Glomerular visceral epithelial cell (primary cell): ENCODE results near the gene TKT.

ENCODE experiments used
- DNase-seq: peaks from one replicate; pipeline ENCODE4 v3.0.0-alpha.2; 2016; ENCODE audit errors: extremely low spot score

Gene TKT

DNA sequence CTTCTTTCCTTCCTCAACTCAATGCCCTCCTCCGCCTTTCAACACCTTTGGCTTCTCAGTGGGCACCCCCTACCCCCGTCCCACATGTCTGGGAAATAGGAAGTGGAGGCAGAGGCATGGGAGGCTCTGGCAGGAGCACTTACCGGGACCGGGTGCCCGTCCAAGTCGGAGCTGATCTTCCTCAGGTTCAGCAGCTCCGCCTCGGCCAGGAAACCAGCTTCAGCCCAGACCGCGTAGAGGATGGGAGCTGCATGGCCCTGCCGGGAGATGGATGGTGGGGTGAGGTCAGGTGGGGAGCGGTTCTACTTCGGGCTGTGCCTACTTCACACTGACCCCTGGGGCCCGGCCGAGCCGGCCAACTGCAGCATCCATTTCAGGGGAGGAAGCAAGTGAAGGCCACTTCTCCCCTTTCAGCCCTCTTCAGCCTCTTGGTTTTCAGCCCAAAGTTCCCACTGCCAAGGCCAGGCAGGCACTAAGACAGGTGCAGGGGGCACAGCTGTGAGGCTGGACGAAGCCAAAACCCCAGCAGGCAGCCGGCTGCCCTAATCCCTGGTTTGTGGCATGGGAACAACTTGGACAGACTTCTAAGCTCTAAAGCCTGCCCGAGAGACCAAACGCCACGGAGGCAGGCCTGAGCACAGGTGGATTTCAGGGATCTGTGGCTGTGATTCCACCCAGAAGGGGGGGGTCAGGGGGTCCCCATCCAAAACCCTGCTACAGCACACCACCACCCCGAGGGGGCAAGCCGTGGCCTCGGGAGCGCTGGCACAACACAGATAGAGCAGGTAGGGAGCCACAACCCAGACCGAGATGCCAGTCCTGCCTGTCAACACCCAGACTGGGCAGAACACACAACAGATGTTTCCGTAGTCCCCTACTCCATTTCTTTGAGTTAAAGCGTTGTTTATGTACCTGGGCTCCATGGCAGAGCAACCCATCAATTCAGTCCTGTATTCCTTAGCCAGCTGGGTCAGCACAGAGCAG lies 14.5 kb downstream of the TKT start:
- DNase-seq: no peak

DNA sequence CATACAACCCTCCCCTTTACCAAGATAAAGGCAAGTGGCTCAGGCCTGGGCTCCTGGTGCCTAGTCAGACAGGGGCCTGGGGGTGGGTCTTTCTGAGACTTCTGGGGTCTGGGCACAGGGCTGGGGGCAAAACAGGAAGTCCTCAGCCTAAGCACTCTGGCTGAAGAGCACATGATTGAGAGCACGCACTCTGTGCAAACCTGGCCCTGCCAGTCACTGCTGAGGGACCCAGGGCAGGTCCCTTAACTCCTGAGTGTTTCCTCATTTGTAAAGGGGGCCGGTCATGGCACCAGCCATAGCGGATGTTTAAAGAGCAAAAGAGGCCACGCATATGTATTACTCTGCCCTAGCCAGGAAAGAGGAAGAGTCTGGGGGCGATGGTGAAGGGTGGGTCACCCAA lies 16.0 kb downstream of the TKT start:
- no peak for DNase-seq

DNA sequence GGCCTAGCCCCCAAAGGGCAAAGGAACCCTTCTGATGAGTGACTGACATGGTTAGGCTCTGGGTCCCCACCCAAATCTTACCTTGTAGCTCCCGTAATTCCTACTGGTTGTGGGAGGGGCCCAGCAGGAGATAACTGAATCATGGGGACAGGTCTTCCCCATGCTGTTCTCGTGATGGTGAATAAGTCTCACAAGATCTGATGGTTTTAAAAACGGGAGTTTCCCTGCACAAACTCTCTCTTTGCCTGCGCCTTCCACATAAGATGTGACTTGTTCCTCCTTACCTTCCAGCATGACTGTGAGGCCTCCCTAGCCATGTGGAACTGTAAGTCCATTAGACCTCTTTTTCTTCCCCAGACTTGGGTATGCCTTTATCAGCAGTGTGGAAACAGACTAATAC lies 16.9 kb downstream of the TKT start:
- DNase-seq: no peak

DNA sequence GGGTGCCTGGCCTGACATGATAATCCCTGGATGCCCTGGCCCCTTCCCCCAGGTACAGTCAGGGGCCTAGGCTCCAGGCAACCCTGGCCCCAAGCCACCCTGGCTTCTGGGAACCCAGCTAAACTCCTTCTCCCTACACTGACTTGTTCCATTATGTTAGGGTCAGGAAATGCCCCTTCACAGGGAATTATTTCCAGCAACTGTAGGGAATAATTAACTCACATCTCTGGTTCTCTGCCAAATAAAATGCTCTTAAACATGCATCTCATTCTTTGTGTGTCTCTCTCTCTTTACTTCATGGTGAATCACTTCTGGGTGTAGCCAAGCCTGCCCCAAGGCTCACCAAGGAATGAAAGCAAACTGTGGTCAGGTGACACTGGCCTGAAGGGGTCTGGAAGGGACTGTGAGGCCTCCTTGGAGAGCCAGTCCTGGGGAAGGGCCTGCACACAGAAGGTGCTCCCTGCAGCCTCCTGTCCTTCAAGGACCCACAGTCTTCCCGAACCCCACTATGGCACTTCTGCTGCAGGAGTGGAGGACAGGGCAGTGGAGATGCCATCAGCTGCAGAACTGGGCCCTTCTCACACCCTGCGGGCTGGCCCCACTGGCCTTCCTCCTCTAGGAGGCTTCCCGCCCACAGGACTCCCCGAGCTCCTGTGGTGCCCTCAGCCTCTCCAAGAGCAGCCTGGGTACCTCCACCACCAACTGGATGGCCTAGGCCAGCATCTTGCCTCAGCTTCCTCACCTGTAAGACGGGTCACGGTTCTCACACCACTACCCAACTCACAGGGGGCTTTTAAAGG lies 17.6 kb downstream of the TKT start:
- peak; percentile 95 for DNase-seq

DNA sequence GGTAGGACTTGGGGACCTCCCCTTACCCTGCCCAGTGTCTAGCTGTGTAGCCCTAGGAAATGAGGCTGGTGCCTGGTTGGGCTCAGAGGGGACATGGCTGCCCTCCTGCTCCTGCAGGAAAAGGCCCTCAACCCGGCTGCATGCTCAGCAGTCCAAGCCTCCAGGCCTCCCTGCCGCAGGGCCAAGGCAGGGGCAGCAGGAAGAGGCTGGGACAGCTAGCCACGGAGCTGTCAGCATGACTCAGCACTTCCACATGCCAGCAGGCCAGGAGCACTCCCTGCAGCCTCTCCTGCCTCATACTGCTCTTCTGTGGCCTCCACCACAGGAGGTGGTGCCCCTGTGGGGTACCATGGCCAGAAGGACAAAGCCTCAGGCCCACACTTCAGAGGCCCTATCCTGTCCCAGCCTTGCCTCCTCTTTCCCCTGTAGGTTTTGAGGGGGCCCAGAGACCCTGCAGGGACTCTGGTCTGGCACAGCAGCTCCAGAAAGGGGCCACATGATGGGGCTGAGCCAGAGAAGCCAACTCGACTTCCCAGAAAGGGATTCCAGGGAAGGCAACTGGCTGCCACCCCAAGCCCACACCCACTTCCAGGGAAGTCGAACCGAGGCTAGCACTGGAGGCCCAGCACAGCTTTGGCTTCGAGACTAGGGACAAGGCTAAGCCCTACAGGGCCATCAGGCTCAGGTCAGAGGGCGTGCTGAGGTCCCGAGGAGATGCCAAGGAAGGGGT lies 19.5 kb downstream of the TKT start:
- peak; percentile 85 for DNase-seq

DNA sequence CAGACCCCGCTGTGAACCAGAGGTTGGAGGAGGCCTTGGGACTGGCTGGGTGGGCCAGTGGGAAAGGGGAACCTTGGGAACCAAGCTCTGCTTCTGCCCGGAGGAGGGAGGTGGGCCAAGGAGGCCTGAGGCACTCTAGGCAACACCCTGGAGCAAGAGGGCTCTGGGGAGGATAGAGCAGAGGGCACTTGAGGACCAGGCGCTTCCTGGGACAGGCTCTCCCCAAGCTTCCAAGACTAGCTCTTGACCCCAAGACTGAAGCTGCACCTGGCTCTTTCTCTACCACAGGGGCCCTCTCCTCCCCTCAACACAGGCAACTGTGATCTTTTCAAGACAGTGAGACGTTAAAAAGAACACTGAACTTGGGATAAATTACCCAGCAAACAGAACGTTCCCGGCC lies 20.3 kb downstream of the TKT start:
- no peak for DNase-seq

DNA sequence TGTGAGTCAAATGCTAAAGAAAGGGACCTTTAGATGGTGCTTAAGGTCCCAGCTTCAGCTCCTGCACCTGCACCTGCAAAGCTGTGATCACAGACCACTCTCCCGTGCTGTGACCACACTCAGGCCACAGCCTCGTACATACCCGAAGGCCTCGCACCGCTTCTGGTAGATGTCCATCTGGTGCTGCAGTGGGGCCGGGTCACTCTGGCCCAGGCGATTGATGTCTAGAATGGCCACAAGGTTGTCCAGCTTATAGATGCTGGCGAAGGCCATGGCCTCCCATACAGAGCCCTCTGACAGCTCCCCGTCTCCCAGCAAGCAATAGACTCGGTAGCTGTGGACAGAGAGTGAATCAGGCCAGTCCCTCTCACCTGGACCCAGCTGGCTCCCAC lies 21.0 kb downstream of the TKT start:
- no peak for DNase-seq

DNA sequence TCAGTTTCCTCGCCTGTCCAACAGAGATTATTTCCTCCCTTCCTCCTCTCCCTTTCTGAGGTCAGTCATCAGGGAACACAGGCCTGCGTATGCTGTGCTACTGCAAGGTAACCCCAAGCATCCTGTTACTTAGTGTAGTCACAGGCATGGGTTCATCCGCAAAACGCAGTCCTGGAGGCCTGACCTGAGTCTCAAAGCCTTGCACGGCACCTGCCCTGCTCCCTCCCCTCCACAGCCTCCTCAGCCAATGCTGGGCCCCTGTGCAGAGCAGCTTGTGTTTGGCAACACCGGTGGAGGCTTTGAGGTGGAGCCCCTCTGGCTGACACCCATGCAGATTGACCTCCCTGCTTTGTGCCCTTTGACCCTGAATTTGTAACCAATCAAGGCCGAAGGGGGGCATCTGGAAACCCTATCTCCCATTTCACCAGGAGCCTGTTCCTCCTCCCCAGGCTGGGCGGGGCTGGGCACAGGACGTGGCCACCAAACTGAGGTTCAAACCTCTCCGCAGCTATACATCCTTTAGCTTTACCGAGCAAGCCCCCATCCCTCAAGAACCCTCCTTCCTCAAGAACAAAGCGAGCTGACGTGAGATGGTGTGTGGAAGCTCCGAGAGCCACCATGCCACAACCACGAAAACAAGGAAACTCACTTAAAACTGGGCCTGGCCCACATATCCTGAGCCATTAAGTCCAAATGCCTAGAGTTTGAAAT lies 21.5 kb downstream of the TKT start:
- no peak for DNase-seq

DNA sequence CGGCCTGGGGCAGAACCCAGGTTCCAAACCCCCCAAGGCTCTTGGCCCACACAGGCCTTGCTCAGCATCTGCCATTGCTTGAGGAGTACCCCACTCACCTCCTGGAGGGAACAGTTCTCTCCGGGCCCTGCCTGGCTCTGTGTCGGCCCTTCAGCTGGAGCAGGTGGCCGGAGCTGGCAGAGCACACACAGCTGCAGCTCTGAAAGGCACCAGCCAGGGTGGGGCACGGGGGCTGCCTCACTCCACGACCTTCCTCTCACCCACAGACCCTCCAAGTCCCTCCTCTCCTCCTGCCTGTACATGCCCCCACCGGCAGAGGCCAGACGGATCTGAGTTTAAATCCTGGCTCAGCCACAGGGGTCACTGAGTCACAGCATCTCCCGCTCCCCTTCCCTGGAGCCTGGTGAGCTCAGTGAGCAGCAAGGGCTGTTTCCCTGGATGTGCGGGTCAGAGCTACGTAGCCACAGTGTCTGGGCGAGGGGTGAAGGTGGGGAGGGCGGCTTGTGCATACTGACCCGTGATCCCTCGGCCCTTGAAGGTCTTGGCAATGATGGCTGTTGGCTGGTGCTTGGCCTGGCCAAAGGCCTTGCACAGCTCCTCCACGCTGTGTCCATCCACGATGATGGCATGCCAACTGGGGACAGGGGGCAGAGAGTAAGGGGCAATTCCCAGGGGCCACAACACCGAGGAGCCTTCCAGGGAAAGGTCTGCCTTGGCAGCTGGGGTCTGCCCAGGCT lies 23.0 kb downstream of the TKT start:
- DNase-seq: no peak

DNA sequence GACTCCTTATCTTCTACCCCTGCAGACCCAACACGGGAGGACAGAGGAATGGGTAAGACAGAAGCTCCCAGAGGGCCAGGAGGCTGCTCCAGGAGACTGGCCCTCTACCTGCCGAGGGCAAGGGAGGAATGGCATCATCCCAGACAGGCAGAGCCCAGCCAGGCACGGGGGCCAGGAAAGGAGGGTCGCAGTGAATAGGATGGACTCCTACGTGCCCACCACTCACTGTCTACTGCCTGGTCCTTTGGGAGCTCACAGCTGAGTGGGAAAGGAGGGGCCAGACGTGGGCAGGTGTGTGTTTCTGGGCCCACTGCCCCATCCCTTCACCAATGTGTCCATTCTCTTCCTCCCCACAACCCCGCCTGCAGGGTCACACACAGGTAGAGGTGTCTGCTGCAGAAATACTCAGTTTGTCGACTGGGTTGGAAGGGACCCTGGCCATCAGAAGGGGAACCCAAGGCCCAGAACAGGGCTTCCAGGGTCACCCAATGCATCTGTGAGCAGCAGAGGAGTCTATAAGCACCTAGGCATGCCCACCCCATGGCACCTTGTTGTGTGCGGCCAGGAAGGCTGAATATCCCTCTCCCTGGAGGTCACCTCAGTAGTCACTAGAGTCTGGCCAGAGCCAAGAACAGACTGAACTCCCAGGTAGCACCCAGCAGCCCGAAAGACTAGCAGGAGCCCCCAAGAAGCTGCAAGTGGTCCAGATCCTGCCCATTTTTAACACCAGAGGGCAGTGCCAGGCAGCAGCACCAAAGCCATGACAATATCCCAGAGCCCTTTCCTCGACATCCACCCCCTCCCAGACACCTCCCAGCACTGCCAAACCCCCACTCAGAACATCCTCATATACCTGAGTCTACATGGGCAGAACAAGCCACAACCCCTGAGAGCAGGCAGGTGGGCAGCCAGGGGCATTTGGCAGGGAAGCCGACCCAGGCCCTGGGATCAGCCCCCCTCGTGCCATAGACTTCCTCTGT lies 24.0 kb downstream of the TKT start:
- DNase-seq: no peak

DNA sequence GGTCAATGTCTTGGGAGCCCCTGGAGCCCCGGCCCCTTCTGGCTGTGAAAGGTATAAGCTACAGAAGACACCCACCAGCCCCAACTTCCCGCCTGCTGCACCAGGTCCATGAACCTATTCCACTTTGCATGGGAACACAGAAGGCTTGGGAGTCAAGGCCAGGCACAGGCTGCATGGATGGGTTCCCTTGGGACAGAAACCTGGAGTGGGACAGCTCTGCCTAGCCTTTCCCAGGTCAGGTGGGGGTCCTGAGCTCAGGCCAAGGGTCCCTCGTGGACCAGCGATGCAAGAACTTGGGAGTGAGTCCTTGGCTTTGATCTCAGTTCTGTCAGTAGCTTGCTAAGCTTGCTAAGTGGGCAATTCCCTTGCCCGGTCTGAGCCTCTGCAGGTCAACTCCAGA lies 25.0 kb downstream of the TKT start:
- no peak for DNase-seq

DNA sequence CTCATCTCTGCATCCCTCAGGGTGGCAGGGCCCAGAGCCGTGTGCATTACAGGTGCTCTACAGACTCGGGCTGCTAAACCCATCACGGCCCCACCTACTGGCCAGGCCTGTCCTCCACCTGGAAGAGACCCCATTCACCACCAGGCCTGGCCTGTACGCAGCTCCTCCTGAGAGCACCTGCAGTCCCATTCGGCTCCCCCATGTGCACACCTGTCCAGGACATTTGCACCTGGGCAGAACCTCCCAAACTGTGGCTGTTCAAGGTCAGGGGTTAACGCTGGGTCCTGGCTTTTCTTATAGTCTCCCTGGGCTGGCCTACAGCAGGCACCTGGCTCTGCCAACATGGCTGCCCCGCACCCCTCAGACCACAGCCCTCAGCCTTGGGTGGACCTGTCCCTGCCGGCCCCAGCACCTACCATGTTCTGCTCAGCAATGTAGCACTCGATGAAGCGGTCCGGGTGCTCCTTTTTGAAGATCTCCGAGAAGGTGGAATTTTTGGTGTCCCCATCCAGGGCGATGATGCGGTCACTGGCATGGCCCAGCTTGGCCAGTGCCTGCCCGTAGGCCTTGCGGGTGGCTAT lies 25.7 kb downstream of the TKT start:
- DNase-seq: no peak

DNA sequence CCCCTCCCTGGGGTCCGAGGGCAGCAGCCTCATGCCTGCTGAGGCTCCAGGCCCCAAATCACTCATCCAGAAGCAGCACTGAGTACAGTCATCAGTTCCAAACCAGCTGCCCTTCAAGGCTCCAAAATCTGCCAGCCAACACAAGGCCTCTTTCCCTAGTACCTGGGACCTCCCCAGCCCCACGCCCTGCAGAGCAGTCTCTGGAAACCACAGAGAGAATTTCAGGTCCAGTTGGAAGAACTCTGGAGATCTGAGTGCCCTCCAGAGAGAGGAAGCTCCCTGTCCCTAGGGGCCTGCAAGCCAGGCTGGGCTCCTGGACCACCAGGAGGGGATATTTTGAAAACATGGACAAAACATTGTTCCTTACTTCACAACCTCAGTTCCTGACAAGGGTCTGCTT lies 26.2 kb downstream of the TKT start:
- DNase-seq: no peak

DNA sequence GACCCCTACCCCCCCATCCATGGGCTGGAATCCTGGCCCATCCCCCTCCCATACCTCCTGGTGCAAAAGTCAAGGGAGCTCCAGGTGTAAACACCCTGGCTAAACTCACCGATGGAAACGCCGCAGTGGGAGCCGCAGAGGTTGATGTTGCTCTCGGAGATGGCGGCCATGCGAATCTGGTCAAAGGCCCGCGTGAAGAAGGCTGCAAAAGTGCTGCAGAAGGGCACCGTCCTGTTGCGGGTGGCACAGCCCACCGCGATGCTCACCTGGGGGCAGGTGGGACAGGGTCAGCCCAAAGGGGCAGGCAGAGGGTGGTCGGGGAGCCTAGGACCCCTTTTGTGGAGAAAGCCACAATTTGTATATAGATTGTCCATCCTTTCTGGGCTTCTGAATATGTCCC lies 26.7 kb downstream of the TKT start:
- DNase-seq: no peak

DNA sequence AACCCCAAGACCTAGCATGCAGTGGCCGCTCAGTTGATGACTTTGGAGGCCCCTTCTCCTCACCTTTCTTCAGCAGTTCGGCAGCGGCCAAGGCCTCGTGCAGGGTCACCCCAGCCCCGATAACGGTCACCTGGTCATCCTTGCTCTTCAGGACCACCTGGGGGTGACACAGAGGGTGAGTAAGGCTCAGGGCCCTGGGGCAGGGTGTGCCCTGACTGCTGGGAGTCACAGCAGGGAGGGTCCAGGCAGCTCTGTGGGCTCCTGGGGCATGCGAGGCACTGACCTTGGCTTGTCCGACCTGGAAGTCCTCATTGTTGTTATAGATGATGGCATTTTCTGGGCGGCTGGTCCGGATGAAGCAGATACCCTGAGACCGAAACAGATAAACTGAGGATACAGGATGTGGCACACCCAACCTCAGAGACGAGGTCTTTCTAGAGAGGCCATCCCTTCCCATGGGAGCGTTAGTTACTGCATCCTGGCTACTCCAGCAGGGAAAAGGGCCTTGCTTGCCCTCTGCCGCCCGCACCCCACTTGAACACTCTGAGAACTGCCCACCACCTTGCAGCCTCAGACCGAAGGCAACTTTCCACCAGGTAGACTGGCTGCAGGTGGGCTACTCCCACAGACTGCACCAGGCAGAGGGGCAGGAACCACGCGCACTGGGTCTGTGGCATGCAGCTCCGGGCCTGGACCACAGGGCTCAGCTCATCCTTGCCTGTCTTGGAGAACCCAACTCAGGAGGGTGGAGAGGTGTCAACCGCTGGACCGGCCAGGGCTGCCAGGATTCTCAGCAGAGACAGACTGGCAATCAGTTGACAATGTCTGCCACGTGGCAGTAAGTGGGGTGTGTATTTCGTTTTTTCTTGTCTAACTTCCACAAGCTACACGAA lies 27.6 kb downstream of the TKT start:
- no peak for DNase-seq

DNA sequence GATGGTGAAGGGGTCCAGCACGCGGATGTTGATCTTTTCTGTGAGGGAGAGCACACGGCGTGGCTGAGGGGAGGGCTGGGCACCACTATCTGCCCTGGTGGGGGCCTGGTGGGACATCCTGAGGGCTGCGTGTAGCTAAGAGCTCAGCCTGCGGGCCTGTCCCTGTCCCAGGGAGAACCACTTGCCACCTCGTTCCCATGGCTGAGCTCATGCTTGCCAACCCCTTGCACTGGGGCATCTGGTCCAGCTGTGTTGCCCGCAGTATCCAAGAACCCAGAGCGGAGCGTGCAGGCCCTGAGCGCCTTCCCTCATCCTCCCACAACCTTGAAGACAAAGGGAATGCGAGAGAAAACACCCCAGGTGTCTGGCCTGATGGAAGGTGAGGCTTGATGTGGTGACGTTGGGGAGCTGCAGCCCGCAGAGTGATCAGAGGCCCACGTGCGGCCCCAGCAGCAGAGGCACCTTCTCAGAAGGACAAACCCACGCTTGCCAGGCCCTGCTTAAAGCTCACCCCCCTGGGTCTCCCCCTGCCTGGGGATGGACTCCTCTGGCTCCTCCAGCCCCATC lies 28.9 kb downstream of the TKT start:
- no peak for DNase-seq

DNA sequence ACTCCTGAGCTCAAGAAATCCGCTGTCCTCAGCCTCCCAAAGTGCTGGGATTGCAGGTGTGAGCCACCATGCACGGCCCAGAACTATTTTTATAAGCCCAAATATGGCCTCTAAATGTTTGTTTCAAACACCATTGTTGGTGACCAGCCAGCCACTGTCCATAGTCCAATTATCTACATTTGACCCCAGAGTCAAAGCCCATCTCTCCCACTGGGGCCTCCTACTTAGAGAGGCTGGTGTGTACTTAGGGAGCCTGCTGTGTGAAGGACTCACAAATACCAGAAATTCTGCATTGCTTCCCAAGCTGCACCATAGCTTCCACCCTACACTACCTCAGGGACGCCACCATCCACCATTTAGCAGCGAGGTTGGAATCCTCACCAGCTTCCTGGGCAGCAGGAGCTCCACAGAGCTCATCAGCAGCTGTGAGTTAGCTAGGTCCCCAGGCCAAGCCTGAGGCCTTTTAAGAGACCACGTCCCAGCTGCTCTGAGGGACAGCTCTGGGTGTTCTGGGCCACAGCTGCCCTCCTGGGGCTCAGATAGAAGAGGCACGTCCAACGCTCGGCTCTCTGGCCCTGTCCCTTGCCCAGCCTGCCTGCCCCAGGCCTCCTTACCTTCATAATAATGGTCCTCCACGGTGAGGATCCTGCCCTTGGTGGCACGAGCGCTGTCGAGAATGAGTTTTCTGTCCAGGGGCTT lies 29.5 kb downstream of the TKT start:
- no peak for DNase-seq
